Liver (tissue), 3 donors: Measurements from ENCODE around the gene PDP2.

Experiments
- CTCF ChIP-seq: fragments of 150-350 bp; IDR thresholded peaks from 2 replicates; pipeline ENCODE4 v1.5.1; 2017; ENCODE audit warnings: improper control_type of control experiment, low read depth, low read length; ENCODE audit not compliant: missing input control
- SP1 ChIP-seq: IDR thresholded peaks from 2 replicates; pipeline ENCODE4 v1.6.1; 2018; ENCODE audit warnings: antibody characterized with exemption, mild to moderate bottlenecking
- donor health status: healthy.
- donor health status: healthy.

GRCh38 chr16:66853261-66854139 is 26.8 kb upstream of the PDP2 start:
- TF ChIP-seq CTCF (no peak), SP1 (no peak)
